PC-9 (cell line): ENCODE results near the gene MYMX. TPM values are rescaled to one million over a fixed set of nuclear protein-coding genes. Genes with fewer than 3 reads are reported as not detected.

Source experiments
- BruUV-seq: library from RNA; stranded (reverse); fragments of 400-500 nt; replicated peaks from 2 replicates; lab custom pipeline; 2021; lab: Mats Ljungman, UMichigan
- CTCF ChIA-PET: fragments of 300-600 bp; sonication (Branson Sonifier 250); formaldehyde crosslinking; loops from one replicate; lab custom pipeline; 2022; ENCODE audit warnings: antibody characterized with exemption; lab: Charles Lee
- POLR2A ChIA-PET: fragments of 300-600 bp; sonication (Branson Sonifier 250); formaldehyde crosslinking; loops from one replicate; lab custom pipeline; 2022; ENCODE audit warnings: antibody characterized with exemption; ENCODE audit not compliant: unreplicated experiment; lab: Charles Lee
- DNase-seq, 2 experiments: peaks; one replicate each; pipeline versions ENCODE4 v3.0.0 to v3.0.0-alpha.2; 2015 to 2022; ENCODE audit warnings: mixed read lengths in 1 of 2
- H2AFZ ChIP-seq: fragments of 200-600 bp; sonication (generic); 2 replicates; pipeline ENCODE4 v1.8.1; 2017; ENCODE audit warnings: antibody characterized with exemption
- H3F3A ChIP-seq: fragments of 200-600 bp; sonication (generic); 2 replicates; pipeline ENCODE4 v1.8.1; 2017; ENCODE audit warnings: antibody characterized with exemption, mild to moderate bottlenecking, low read depth; ENCODE audit not compliant: insufficient read depth
- H3K27ac ChIP-seq: fragments of 200-600 bp; sonication (generic); 2 replicates; pipeline ENCODE4 v1.6.1; 2016; ENCODE audit warnings: mixed run types
- H3K27me3 ChIP-seq: fragments of 200-600 bp; sonication (generic); 2 replicates; pipeline ENCODE4 v1.6.1; 2016; ENCODE audit warnings: low read depth, mixed run types; ENCODE audit not compliant: insufficient read depth
- H3K36me3 ChIP-seq: fragments of 200-600 bp; sonication (generic); 2 replicates; pipeline ENCODE4 v1.6.1; 2016; ENCODE audit warnings: low read depth, mixed run types
- H3K4me1 ChIP-seq: fragments of 200-600 bp; sonication (generic); replicated peaks from 2 replicates; pipeline ENCODE4 v1.6.1; 2016; ENCODE audit warnings: mixed run types; ENCODE audit not compliant: insufficient read depth
- H3K4me2 ChIP-seq: fragments of 200-600 bp; sonication (generic); 2 replicates; pipeline ENCODE4 v1.6.1; 2017; ENCODE audit warnings: mixed run types
- H3K4me3 ChIP-seq: fragments of 200-600 bp; sonication (generic); 2 replicates; pipeline ENCODE4 v1.6.1; 2016; ENCODE audit warnings: mixed run types
- H3K79me2 ChIP-seq: fragments of 200-600 bp; sonication (generic); 2 replicates; pipeline ENCODE4 v1.6.1; 2017; ENCODE audit warnings: low read depth, mixed run types
- H3K9me2 ChIP-seq: fragments of 200-600 bp; sonication (generic); 2 replicates; pipeline ENCODE4 v1.8.1; 2017; ENCODE audit warnings: mild to moderate bottlenecking; ENCODE audit not compliant: insufficient read depth
- H3K9me3 ChIP-seq: fragments of 200-600 bp; sonication (generic); 2 replicates; pipeline ENCODE4 v1.8.1; 2016; ENCODE audit warnings: low read depth; ENCODE audit not compliant: insufficient read depth
- H4K20me1 ChIP-seq: fragments of 200-600 bp; sonication (generic); 2 replicates; pipeline ENCODE4 v1.8.1; 2017; ENCODE audit not compliant: insufficient read depth
- CTCF ChIP-seq: fragments of 200-600 bp; sonication (generic); conservative IDR thresholded peaks from 2 replicates; pipeline ENCODE4 v1.6.1; 2017; ENCODE audit warnings: mixed run types, antibody characterized with exemption, mild to moderate bottlenecking, moderate library complexity
- EZH2 ChIP-seq: fragments of 200-600 bp; sonication (generic); IDR thresholded peaks from 2 replicates; pipeline ENCODE4 v1.8.0; 2017; ENCODE audit warnings: antibody characterized with exemption, low read depth
- intact Hi-C: fragments of 100-400 bp; cut with micrococcal nuclease; formaldehyde crosslinking; loops from one replicate; pipeline ENCODE4 v1.10.0; 2022; ENCODE audit not compliant: unreplicated experiment
- total RNA-seq: library from RNA; stranded (reverse); gene quantifications from 2 replicates; pipeline ENCODE4 v1.2.3, GENCODE V29; 2021

MYMX gene
- total RNA-seq, 1 experiment from 2014 or later: not detected

DNA sequence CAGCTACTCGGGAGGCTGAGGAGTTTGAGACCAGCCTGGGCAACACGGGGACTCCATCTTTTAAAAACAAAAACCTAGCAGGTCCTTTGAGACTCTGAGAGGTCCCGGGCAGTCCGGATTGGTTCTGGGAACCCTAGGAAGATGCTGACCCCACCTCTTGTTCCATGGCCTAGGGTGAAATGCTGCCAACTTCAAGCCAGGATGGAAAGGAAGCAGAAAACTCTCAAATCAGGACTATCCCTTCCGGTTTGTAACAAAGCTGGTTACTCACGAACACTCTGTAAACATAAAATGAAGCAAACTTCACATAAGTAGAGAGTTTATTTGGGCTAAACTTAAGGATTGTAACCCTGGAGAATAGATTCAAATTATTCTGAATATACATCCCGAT, 30.1 kb upstream of the MYMX start:
- no peak for DNase-seq
- H3K9me3 ChIP-seq: no peaks in the 10 kb centered on the region
- CTCF ChIA-PET: interaction anchor here (0.6 kb wide), 1 partner anchor 283 kb away, joined by 4 read pairs; no protein-coding TSS in a partner anchor
- H3K27me3 ChIP-seq: no peaks in the 10 kb centered on the region
- H3K27ac ChIP-seq: no peak overlapping the region
- intact Hi-C loops: no loop called here
- H4K20me1 ChIP-seq: no peaks in the 10 kb centered on the region
- H3K9me2 ChIP-seq: no peaks in the 10 kb centered on the region
- TF ChIP-seq CTCF (no peak), EZH2 (no peak)
- no peaks in the 10 kb centered on the region for H3K36me3 ChIP-seq
- H2AFZ ChIP-seq: no peak overlapping the region
- H3K4me3 ChIP-seq: no peak overlapping the region
- H3K79me2 ChIP-seq: no peaks in the 10 kb centered on the region
- POLR2A ChIA-PET: no interaction called here
- H3K4me2 ChIP-seq: no peak overlapping the region
- BruUV-seq: no TSS peak
- no peaks in the 10 kb centered on the region for H3K4me1 ChIP-seq
- H3F3A ChIP-seq: no peaks in the 10 kb centered on the region

DNA sequence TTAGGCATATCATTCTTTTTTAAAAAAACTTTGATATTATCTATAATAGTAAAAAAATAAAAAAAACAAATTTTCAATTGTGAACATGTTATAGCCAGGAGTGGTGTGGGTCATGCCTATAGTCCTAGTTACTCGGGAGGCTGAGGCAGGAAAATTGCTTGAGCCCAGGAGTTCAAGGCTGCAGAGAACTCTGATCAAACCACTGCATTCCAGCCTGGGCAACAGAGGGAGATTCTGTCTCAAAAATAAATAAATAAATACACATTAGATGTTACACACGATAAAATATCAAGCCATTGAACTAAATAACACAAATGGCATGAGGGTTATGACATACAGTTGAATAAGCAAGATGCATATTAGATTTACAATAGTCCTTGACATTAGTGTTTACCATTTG, 27.9 kb upstream of the MYMX start:
- ChIA-PET CTCF (no interaction called here), POLR2A (interaction anchor here (0.7 kb wide), 1 partner anchor 578 kb away, joined by 5 read pairs; no protein-coding TSS in a partner anchor)
- H3K9me2 ChIP-seq: no peaks in the 10 kb centered on the region
- peaks cover 9% of the 10 kb centered on the region; the same call in 1 of the 2 replicates for H3F3A ChIP-seq
- no peak overlapping the region for H2AFZ ChIP-seq
- no peaks in the 10 kb centered on the region for H3K36me3 ChIP-seq
- H3K4me1 ChIP-seq: no peaks in the 10 kb centered on the region
- no TSS peak for BruUV-seq
- H3K27me3 ChIP-seq: no peaks in the 10 kb centered on the region
- no peak overlapping the region for H3K4me2 ChIP-seq
- TF ChIP-seq CTCF: no peak
- no peak for TF ChIP-seq EZH2
- intact Hi-C loops: no loop called here
- H3K27ac ChIP-seq: no peak overlapping the region
- DNase-seq: no peak
- no peaks in the 10 kb centered on the region for H3K9me3 ChIP-seq
- no peaks in the 10 kb centered on the region for H3K79me2 ChIP-seq
- no peak overlapping the region for H3K4me3 ChIP-seq
- no peaks in the 10 kb centered on the region for H4K20me1 ChIP-seq

DNA sequence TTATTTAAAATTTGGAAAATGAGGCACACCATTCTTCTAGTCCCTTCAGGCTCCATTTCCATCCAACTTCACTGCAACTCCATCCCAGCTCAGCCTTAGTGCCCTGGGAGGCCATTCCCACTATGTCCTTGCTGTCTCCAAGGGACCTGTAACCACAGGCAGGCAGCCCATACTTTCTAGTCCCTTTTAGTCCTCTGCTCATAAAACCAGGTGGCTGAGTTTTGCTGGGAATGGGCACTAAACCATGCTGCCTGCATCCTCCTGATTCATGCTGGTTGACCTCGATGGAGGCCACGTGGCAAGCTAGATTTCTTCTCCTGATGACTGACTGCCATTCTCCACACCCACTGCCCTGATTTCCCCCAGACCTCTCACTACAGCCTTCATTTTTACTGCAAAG, 27.5 kb upstream of the MYMX start:
- no peaks in the 10 kb centered on the region for H3K79me2 ChIP-seq
- H4K20me1 ChIP-seq: no peaks in the 10 kb centered on the region
- no TSS peak for BruUV-seq
- no peaks in the 10 kb centered on the region for H3K27me3 ChIP-seq
- no peak overlapping the region for H3K27ac ChIP-seq
- TF ChIP-seq CTCF (no peak), EZH2 (no peak)
- CTCF ChIA-PET: no interaction called here
- no peak overlapping the region for H3K4me2 ChIP-seq
- no peaks in the 10 kb centered on the region for H3K36me3 ChIP-seq
- no peaks in the 10 kb centered on the region for H3K4me1 ChIP-seq
- H3K4me3 ChIP-seq: no peak overlapping the region
- H3K9me3 ChIP-seq: no peaks in the 10 kb centered on the region
- H3K9me2 ChIP-seq: no peaks in the 10 kb centered on the region
- POLR2A ChIA-PET: interaction anchor here (0.6 kb wide), 1 partner anchor 1211 kb away, joined by 4 read pairs; no protein-coding TSS in a partner anchor
- peaks cover 9% of the 10 kb centered on the region; the same call in 1 of the 2 replicates for H3F3A ChIP-seq
- no peak for DNase-seq
- intact Hi-C loops: no loop called here
- H2AFZ ChIP-seq: no peak overlapping the region
